Tibial nerve (tissue), 3 donors: ENCODE data around the gene NSUN2.

Experiments used
- POLR2A ChIP-seq, 2 donors: fragments of 450-650 bp; IDR thresholded peaks; one replicate each; pipeline ENCODE4 v1.6.1; 2017; ENCODE audit warnings: antibody characterized with exemption in 2 of 2, mild to moderate bottlenecking in 2 of 2, moderate library complexity in 2 of 2
- TF ChIP-seq, protein P1 (sequence below), 5 experiments: fragments of 200-600 bp in 3 of 5; fragments of 450-650 bp in 2 of 5; sonication (generic) in 3 of 5; IDR thresholded peaks; one replicate each; pipeline ENCODE4 v1.5.1; 2016 to 2019; ENCODE audit warnings: antibody characterized with exemption in 5 of 5, mild to moderate bottlenecking in 3 of 5, moderate library complexity in 2 of 5

DNA sequence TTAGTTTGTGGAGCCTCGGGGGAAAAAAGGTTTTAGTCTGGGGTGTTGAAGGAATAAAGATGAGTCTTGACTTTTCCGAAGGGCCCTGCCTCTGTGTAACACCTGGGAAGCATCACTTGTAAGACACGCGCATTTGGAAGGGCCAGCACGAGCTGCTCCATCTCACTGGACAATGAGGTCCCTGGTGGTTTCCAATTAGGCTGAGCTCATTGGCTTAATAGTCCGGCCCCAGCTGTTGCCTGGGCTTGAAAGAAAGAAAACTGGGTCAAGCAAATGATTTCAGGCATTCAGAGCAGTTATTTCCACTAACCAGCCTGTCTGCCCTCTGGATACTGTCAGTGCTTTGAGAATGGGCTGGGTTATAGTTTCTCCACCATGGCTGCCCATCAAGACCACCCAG, 64.5 kb downstream of the NSUN2 start:
- TF ChIP-seq, protein P1, sequence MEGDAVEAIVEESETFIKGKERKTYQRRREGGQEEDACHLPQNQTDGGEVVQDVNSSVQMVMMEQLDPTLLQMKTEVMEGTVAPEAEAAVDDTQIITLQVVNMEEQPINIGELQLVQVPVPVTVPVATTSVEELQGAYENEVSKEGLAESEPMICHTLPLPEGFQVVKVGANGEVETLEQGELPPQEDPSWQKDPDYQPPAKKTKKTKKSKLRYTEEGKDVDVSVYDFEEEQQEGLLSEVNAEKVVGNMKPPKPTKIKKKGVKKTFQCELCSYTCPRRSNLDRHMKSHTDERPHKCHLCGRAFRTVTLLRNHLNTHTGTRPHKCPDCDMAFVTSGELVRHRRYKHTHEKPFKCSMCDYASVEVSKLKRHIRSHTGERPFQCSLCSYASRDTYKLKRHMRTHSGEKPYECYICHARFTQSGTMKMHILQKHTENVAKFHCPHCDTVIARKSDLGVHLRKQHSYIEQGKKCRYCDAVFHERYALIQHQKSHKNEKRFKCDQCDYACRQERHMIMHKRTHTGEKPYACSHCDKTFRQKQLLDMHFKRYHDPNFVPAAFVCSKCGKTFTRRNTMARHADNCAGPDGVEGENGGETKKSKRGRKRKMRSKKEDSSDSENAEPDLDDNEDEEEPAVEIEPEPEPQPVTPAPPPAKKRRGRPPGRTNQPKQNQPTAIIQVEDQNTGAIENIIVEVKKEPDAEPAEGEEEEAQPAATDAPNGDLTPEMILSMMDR (IDR thresholded peaks at IDR 0.05), result no peak
- TF ChIP-seq POLR2A (IDR thresholded peaks at IDR 0.05), result no peak
